GM18508 (cell line): ENCODE measurements around the gene AP1B1.

Experiments
- ATAC-seq: cut with Tn5 transposase; IDR thresholded peaks from one replicate; pipeline ENCODE4 v1.9.1; 2021; ENCODE audit warnings: moderate number of reproducible peaks; ENCODE audit not compliant: insufficient read depth, unreplicated experiment

The AP1B1 gene

GRCh38 chr22:29316141-29316828, 72.1 kb downstream of the AP1B1 start:
- ATAC-seq = no peak

- no peak for ATAC-seq
These were observed 72.9 kb downstream of the AP1B1 start, which contains the start of gene RASL10A for GRCh38 chr22:29315286-29316140. Gene RASL10A, minus strand, starts transcription at chr22:29315697. Its CDS starts 451 bp downstream, at chr22:29315246.

- ATAC-seq = no peak
These were observed 73.7 kb downstream of the AP1B1 start for GRCh38 chr22:29314537-29315285.

GRCh38 chr22:29313576-29314466, 74.5 kb downstream of the AP1B1 start:
- ATAC-seq = no peak

- no peak for ATAC-seq
These were observed 75.2 kb downstream of the AP1B1 start for GRCh38 chr22:29313126-29313575.

GRCh38 chr22:29312218-29313125, 75.9 kb downstream of the AP1B1 start:
- no peak for ATAC-seq

- ATAC-seq = no peak
These were observed 76.7 kb downstream of the AP1B1 start for GRCh38 chr22:29311464-29312217.

- ATAC-seq = no peak
These were observed 77.5 kb downstream of the AP1B1 start for GRCh38 chr22:29310863-29311339.

GRCh38 chr22:29310065-29310862, 78.1 kb downstream of the AP1B1 start:
- no peak for ATAC-seq

- no peak for ATAC-seq
These were observed 78.9 kb downstream of the AP1B1 start for GRCh38 chr22:29309332-29310064.

- ATAC-seq = no peak
These were observed 79.5 kb downstream of the AP1B1 start for GRCh38 chr22:29308791-29309262.

GRCh38 chr22:29308148-29308790, 80.1 kb downstream of the AP1B1 start:
- no peak for ATAC-seq

GRCh38 chr22:29307596-29308147, 80.7 kb downstream of the AP1B1 start:
- ATAC-seq = no peak

- ATAC-seq = no peak
These were observed 81.4 kb downstream of the AP1B1 start for GRCh38 chr22:29306835-29307595.
